H1 (cell line): ENCODE data around the gene ZNF70. TPM values are rescaled to one million over a fixed set of nuclear protein-coding genes. Genes with fewer than 3 reads are reported as not detected.

Experiments
- CTCF ChIA-PET: fragments of 300-600 bp; sonication (Branson Sonifier 250); formaldehyde crosslinking; loops from one replicate; lab custom pipeline; 2021; ENCODE audit not compliant: partially characterized antibody; lab: Charles Lee
- POLR2A ChIA-PET: fragments of 300-600 bp; sonication (Branson Sonifier 250); formaldehyde crosslinking; loops from one replicate; lab custom pipeline; 2021; ENCODE audit warnings: inconsistent platforms; ENCODE audit not compliant: partially characterized antibody; lab: Charles Lee
- DNase-seq, 2 experiments: peaks; one replicate each; pipeline versions ENCODE4 v3.0.0 to v3.0.0-alpha.2; 2010 to 2022; ENCODE audit warnings: low spot score in 2 of 2, low read depth in 1 of 2, mixed read lengths in 1 of 2
- FAIRE-seq: peaks from 2 replicates; lab custom pipeline; 2011; peaks lifted over from hg19 to GRCh38; lab: Jason Lieb, UNC
- H2AFZ ChIP-seq: 2 replicates; pipeline ENCODE4 v1.8.1; 2012; ENCODE audit warnings: low read length, inconsistent platforms
- H2AK5ac ChIP-seq: 2 replicates; pipeline ENCODE4 v1.6.1; 2013; ENCODE audit warnings: low read depth, low read length
- H2BK120ac ChIP-seq: replicated peaks from 2 replicates; pipeline ENCODE3; 2013; ENCODE audit warnings: low read depth, low read length, inconsistent platforms
- H2BK12ac ChIP-seq: 2 replicates; pipeline ENCODE4 v1.6.1; 2013; ENCODE audit warnings: low read depth, low read length
- H2BK15ac ChIP-seq: 2 replicates; pipeline ENCODE4 v1.6.1; 2013; ENCODE audit warnings: low read length
- H2BK20ac ChIP-seq: 2 replicates; pipeline ENCODE4 v1.6.1; 2013; ENCODE audit warnings: low read length
- H2BK5ac ChIP-seq: 2 replicates; pipeline ENCODE4 v1.6.1; 2013; ENCODE audit warnings: low read depth, low read length
- H3K14ac ChIP-seq: 2 replicates; pipeline ENCODE4 v1.6.1; 2013; ENCODE audit warnings: inconsistent platforms; ENCODE audit not compliant: insufficient read length
- H3K18ac ChIP-seq: 2 replicates; pipeline ENCODE4 v1.6.1; 2013; ENCODE audit warnings: low read length; ENCODE audit errors: extremely low read depth
- H3K23ac ChIP-seq: 2 replicates; pipeline ENCODE4 v1.6.1; 2013; ENCODE audit warnings: inconsistent platforms; ENCODE audit not compliant: insufficient read length
- H3K23me2 ChIP-seq: 2 replicates; pipeline ENCODE4 v1.6.1; 2013; ENCODE audit warnings: low read depth, low read length
- H3K27ac ChIP-seq: 2 replicates; pipeline ENCODE4 v1.6.1; 2011; ENCODE audit warnings: low read depth, low read length, inconsistent platforms
- H3K27me3 ChIP-seq, 4 experiments: replicated peaks in 1 of 4; 1 replicate in 1 of 4; 2 replicates in 3 of 4; pipeline versions ENCODE4 v1.6.1 to v1.8.1; 2011 to 2013; ENCODE audit warnings: low read length in 3 of 4, mild to moderate bottlenecking in 3 of 4, inconsistent platforms in 2 of 4, mixed read lengths in 2 of 4, moderate library complexity in 1 of 4; ENCODE audit not compliant: control insufficient read depth in 3 of 4, insufficient read depth in 3 of 4; ENCODE audit errors: extremely low read depth in 1 of 4
- H3K36me3 ChIP-seq, 4 experiments: 2 replicates each; pipeline versions ENCODE4 v1.6.1 to v1.8.1; 2011 to 2013; ENCODE audit warnings: mild to moderate bottlenecking in 4 of 4, low read length in 3 of 4, moderate library complexity in 2 of 4, control low read depth in 1 of 4, inconsistent platforms in 1 of 4; ENCODE audit not compliant: insufficient read depth in 4 of 4, control insufficient read depth in 2 of 4
- H3K4ac ChIP-seq: replicated peaks from 2 replicates; pipeline ENCODE3; 2013; ENCODE audit warnings: low read length, low read depth, mixed read lengths, inconsistent platforms; ENCODE audit not compliant: insufficient read length
- H3K4me1 ChIP-seq, 4 experiments: replicated peaks in 1 of 4; 1 replicate in 1 of 4; 2 replicates in 3 of 4; pipeline versions ENCODE4 v1.6.1 to v1.8.1; 2011 to 2013; ENCODE audit warnings: low read length in 3 of 4, inconsistent platforms in 2 of 4, mixed read lengths in 1 of 4; ENCODE audit not compliant: insufficient read depth in 4 of 4, control insufficient read depth in 3 of 4
- H3K4me2 ChIP-seq, 2 experiments: 2 replicates each; pipeline versions ENCODE4 v1.6.1 to v1.8.1; 2011 to 2013; ENCODE audit warnings: low read depth in 2 of 2, low read length in 2 of 2, control low read depth in 1 of 2, inconsistent platforms in 1 of 2, mild to moderate bottlenecking in 1 of 2; ENCODE audit not compliant: insufficient read depth in 1 of 2
- H3K4me3 ChIP-seq, 4 experiments: fragments of 200-600, 300-600 bp in 1 of 4; sonication (generic), shearing (Covaris generic), sonication (Bioruptor Twin) in 1 of 4; 2 replicates each; pipeline versions ENCODE4 v1.5.1 to v1.8.1; 2011 to 2016; ENCODE audit warnings: low read length in 4 of 4, low read depth in 3 of 4, control low read depth in 2 of 4, inconsistent platforms in 2 of 4, mild to moderate bottlenecking in 2 of 4, mixed read lengths in 1 of 4, moderate library complexity in 1 of 4; ENCODE audit not compliant: insufficient read depth in 2 of 4; ENCODE audit errors: extremely low read depth in 1 of 4
- H3K56ac ChIP-seq: replicated peaks from 2 replicates; pipeline ENCODE3; 2013; ENCODE audit warnings: low read depth, mild to moderate bottlenecking, mixed read lengths, low read length, inconsistent platforms; ENCODE audit not compliant: insufficient read length
- H3K79me1 ChIP-seq: 2 replicates; pipeline ENCODE4 v1.6.1; 2013; ENCODE audit warnings: low read depth, low read length, control low read depth
- H3K79me2 ChIP-seq, 2 experiments: 2 replicates each; pipeline versions ENCODE4 v1.6.1 to v1.8.1; 2012 to 2013; ENCODE audit warnings: low read length in 2 of 2, mild to moderate bottlenecking in 2 of 2, inconsistent platforms in 1 of 2; ENCODE audit not compliant: insufficient read depth in 2 of 2, control insufficient read depth in 1 of 2
- H3K9ac ChIP-seq, 4 experiments: replicated peaks in 1 of 4; 1 replicate in 1 of 4; 2 replicates in 3 of 4; pipeline versions ENCODE4 v1.6.1 to v1.8.1; 2011 to 2013; ENCODE audit warnings: low read depth in 3 of 4, low read length in 3 of 4, control low read depth in 2 of 4, mild to moderate bottlenecking in 2 of 4, moderate library complexity in 2 of 4, inconsistent platforms in 1 of 4; ENCODE audit errors: extremely low read depth in 1 of 4
- H3K9me3 ChIP-seq, 2 experiments: 2 replicates each; pipeline versions ENCODE4 v1.6.1 to v1.8.1; 2012 to 2013; ENCODE audit warnings: mild to moderate bottlenecking in 2 of 2, moderate library complexity in 2 of 2, control low read depth in 1 of 2, inconsistent platforms in 1 of 2, low read depth in 1 of 2, low read length in 1 of 2, mixed read lengths in 1 of 2; ENCODE audit not compliant: insufficient read depth in 2 of 2
- H4K20me1 ChIP-seq, 2 experiments: replicated peaks in 1 of 2; 2 replicates each; pipeline versions ENCODE3 to v1.8.1; 2011 to 2013; ENCODE audit warnings: inconsistent platforms in 2 of 2, low read length in 2 of 2, mild to moderate bottlenecking in 1 of 2; ENCODE audit not compliant: insufficient read depth in 2 of 2, control insufficient read depth in 1 of 2
- H4K5ac ChIP-seq: 2 replicates; pipeline ENCODE4 v1.6.1; 2013; ENCODE audit warnings: low read length, low read depth, mixed read lengths, inconsistent platforms; ENCODE audit not compliant: insufficient read length
- H4K8ac ChIP-seq: 2 replicates; pipeline ENCODE4 v1.8.0; 2013; ENCODE audit warnings: mild to moderate bottlenecking, moderate library complexity, low read length, inconsistent platforms; ENCODE audit not compliant: insufficient read depth; ENCODE audit errors: extremely low read depth
- H4K91ac ChIP-seq: replicated peaks from 2 replicates; pipeline ENCODE3; 2013; ENCODE audit warnings: low read length, mixed read lengths, inconsistent platforms; ENCODE audit not compliant: insufficient read length
- CHD1 ChIP-seq: IDR thresholded peaks from 2 replicates; pipeline ENCODE4 v1.6.1; 2012; ENCODE audit warnings: low read depth, low read length, improper control_type of control experiment
- GTF2F1 ChIP-seq: IDR thresholded peaks from 2 replicates; pipeline ENCODE4 v1.6.1; 2012; ENCODE audit warnings: low read depth, low read length, improper control_type of control experiment, borderline replicate concordance
- POLR2AphosphoS5 ChIP-seq: IDR thresholded peaks from 2 replicates; pipeline ENCODE4 v1.6.1; 2011; ENCODE audit warnings: low read depth, low read length
- RNF2 ChIP-seq: fragments of 200-900, 300-1000 bp; sonication (generic); IDR thresholded peaks from 2 replicates; pipeline ENCODE4 v1.7.1; 2016; ENCODE audit warnings: borderline replicate concordance, low read depth, mild to moderate bottlenecking, antibody characterized with exemption, low read length; ENCODE audit not compliant: poor library complexity, severe bottlenecking; ENCODE audit errors: missing control alignments
- TBP ChIP-seq: IDR thresholded peaks from 2 replicates; pipeline ENCODE4 v1.6.1; 2011; ENCODE audit warnings: low read depth, low read length, improper control_type of control experiment
- WGBS, 2 experiments: shearing (Covaris generic) in 1 of 2; methylation state at CpG; one replicate each; pipeline versions ENCODE4 v1.1.6 to v1.1.7; 2013 to 2015; ENCODE audit warnings: low lambda C conversion rate in 2 of 2, mixed read lengths in 2 of 2, inconsistent platforms in 1 of 2, low coverage in 1 of 2, missing lambda C conversion rate in 1 of 2; ENCODE audit not compliant: insufficient replicate concordance in 2 of 2, insufficient coverage in 1 of 2, insufficient read length in 1 of 2; ENCODE audit errors: extremely low coverage in 1 of 2, missing lambda C conversion rate in 1 of 2; 5-methylcytosine and 5-hydroxymethylcytosine counted together
- polyA plus RNA-seq, 7 experiments: library from polyadenylated mRNA; depleted of rRNA in 3 of 7; stranded (reverse) in 5 of 7; unstranded in 2 of 7; fragments of >200 nt in 5 of 7; fragments of 200-250 nt in 2 of 7; gene quantifications; 1 replicate in 5 of 7; 2 replicates in 1 of 7; 4 replicates in 1 of 7; pipeline versions ENCODE4 v1.2.1 to v1.2.3, GENCODE V29; 2011 to 2013; ENCODE audit warnings: missing spikeins in 2 of 7, mixed read lengths in 2 of 7
- total RNA-seq: library from RNA; stranded (reverse); fragmentation: NEBNext Ultra II Directional; extraction: Animal tissue kit (Norgen Biotek cat#: 25700); gene quantifications from 2 replicates; pipeline ENCODE4 v1.2.1, GENCODE V29; 2021

ZNF70 gene
- total and polyA plus RNA-seq, 2 of the 8 experiments (the other 6 are each of a cell fraction or from before 2014, with no cell fraction given), result 1.1 to 2.6 TPM

GRCh38 chr22:23784215-23784732 is 33.4 kb upstream of the ZNF70 start:
- Histone ChIP-seq H2AFZ (no peak overlapping the region), H2AK5ac (no peak overlapping the region), H3K4ac (no peak overlapping the region), H3K36me3 (no peaks in the 10 kb centered on the region), H4K91ac (no peak overlapping the region), H3K4me3 (no peak overlapping the region), H2BK12ac (no peak overlapping the region), H3K18ac (no peak overlapping the region), H4K20me1 (peaks cover 2 to 5% of the 10 kb centered on the region in 2 experiments), H3K14ac (no peak overlapping the region), H3K27ac (no peak overlapping the region), H3K27me3 (no peaks in the 10 kb centered on the region), H3K23ac (no peak overlapping the region), H3K79me1 (peaks cover 3% of the 10 kb centered on the region; the same call in 1 of the 2 replicates), H2BK15ac (no peak overlapping the region), H3K4me2 (no peak overlapping the region), H3K9ac (no peak overlapping the region), H4K8ac (no peak overlapping the region), H3K56ac (no peak overlapping the region), H3K79me2 (peaks cover 15 to 19% of the 10 kb centered on the region in 2 experiments), H2BK120ac (no peak overlapping the region), H2BK20ac (no peak overlapping the region), H3K9me3 (no peaks in the 10 kb centered on the region), H4K5ac (no peak overlapping the region), H3K4me1 (peaks cover 0 to 14% (median 4%) of the 10 kb centered on the region in 4 experiments; a peak in 6 of 7 replicates), H3K23me2 (peaks cover 3% of the 10 kb centered on the region; the same call in 1 of the 2 replicates), H2BK5ac (no peak overlapping the region)
- ChIA-PET POLR2A (interaction anchor here (4.5 kb wide), 1 partner anchor 10 kb away, joined by 45 read pairs; the partner anchor contains the start of gene MMP11), CTCF (no interaction called here)
- DNase-seq (no peak), FAIRE-seq (no peak)
- WGBS, 2 experiments, result 94% methylated on average over 8 of the region's 8 CpGs; no CpG with 5 or more reads in 1 of the 2 experiments
- TF ChIP-seq TBP, result no peak
- no peak for TF ChIP-seq POLR2AphosphoS5
- no peak for TF ChIP-seq CHD1
- TF ChIP-seq GTF2F1, result no peak
- no peak for TF ChIP-seq RNF2
